ENCODE data around the gene CDIPT.
A peak's percentile ranks its signal among the peaks of the same experiment; 100 is the strongest.
"Not testable (repeated sequence)": the region's sequence is repeated elsewhere in the genome, so short reads cannot be mapped to it uniquely, and the experiment has no call there.

The CDIPT gene

GRCh38 chr16:29833219-29833618 is 29.8 kb downstream of the CDIPT start:
- not testable (repeated sequence) for H3K4me3 ChIP-seq (ENCODE audit: low read depth, low read length)

GRCh38 chr16:29831490-29831889 is 31.5 kb downstream of the CDIPT start:
- no peak overlapping the region for H3K4me3 ChIP-seq (ENCODE audit: low read depth, low read length)

GRCh38 chr16:29830774-29831173 is 32.3 kb downstream of the CDIPT start:
- H3K4me3 ChIP-seq (ENCODE audit: low read depth, low read length): no peak overlapping the region

- H3K4me3 ChIP-seq (ENCODE audit: low read depth, low read length): no peak overlapping the region
Observed at GRCh38 chr16:29826342-29826695, 36.7 kb downstream of the CDIPT start.

- no peak overlapping the region for H3K4me3 ChIP-seq (ENCODE audit: low read depth, low read length)
Observed at GRCh38 chr16:29825145-29826044, 37.6 kb downstream of the CDIPT start.

GRCh38 chr16:29824589-29825144 is 38.4 kb downstream of the CDIPT start:
- no peak overlapping the region for H3K4me3 ChIP-seq (ENCODE audit: low read depth, low read length)

- no peak overlapping the region for H3K4me3 ChIP-seq (ENCODE audit: low read depth, low read length)
Observed at GRCh38 chr16:29821643-29822115, 41.3 kb downstream of the CDIPT start.

- H3K4me3 ChIP-seq (ENCODE audit: low read depth, low read length): no peak overlapping the region
Observed at GRCh38 chr16:29820730-29821642, 42.0 kb downstream of the CDIPT start.

GRCh38 chr16:29820271-29820701 is 42.7 kb downstream of the CDIPT start, which contains the start of gene MVP:
MVP (plus strand) TSS chr16:29820462; CDS start chr16:29830550, 10,088 bp downstream.
- H3K4me3 ChIP-seq (ENCODE audit: low read depth, low read length): no peak within 1 kb of the TSS

- no peak overlapping the region for H3K4me3 ChIP-seq (ENCODE audit: low read depth, low read length)
Observed at GRCh38 chr16:29819506-29819905, 43.5 kb downstream of the CDIPT start.

GRCh38 chr16:29818082-29818481 is 44.9 kb downstream of the CDIPT start:
- H3K4me3 ChIP-seq (ENCODE audit: low read depth, low read length): no peak overlapping the region

GRCh38 chr16:29816694-29817441 is 46.2 kb downstream of the CDIPT start:
- H3K4me3 ChIP-seq (ENCODE audit: low read depth, low read length): peak overlapping the region; percentile 84

GRCh38 chr16:29815793-29816693 is 47.0 kb downstream of the CDIPT start, which contains the start of gene PAGR1:
PAGR1 (plus strand) TSS chr16:29816152; CDS start chr16:29816526, 374 bp downstream.
- H3K4me3 ChIP-seq (ENCODE audit: low read depth, low read length): peak within 1 kb of the TSS; percentile 84

- H3K4me3 ChIP-seq (ENCODE audit: low read depth, low read length): peak overlapping the region; percentile 84
Observed at GRCh38 chr16:29815032-29815721, 47.8 kb downstream of the CDIPT start.

GRCh38 chr16:29814592-29814991 is 48.4 kb downstream of the CDIPT start:
- no peak overlapping the region for H3K4me3 ChIP-seq (ENCODE audit: low read depth, low read length)

- H3K4me3 ChIP-seq (ENCODE audit: low read depth, low read length): no peak overlapping the region
Observed at GRCh38 chr16:29813644-29814562, 49.1 kb downstream of the CDIPT start.

- peak overlapping the region; percentile 72 for H3K4me3 ChIP-seq (ENCODE audit: low read depth, low read length)
Observed at GRCh38 chr16:29812754-29813643, 50.0 kb downstream of the CDIPT start.
